Activated CD4-positive, alpha-beta T cell treated with anti-CD3 and anti-CD28 coated beads, Interleukin-2, amount 50 U/mL, for 1 hour (primary cell): Measurements from ENCODE around the gene CPT1C.
"Not testable (repeated sequence)": the region's sequence is repeated elsewhere in the genome, so short reads cannot be mapped to it uniquely, and the experiment has no call there.

ENCODE experiments used
- DNase-seq: peaks from one replicate; pipeline ENCODE4 v3.0.0-alpha.2; 2020

Gene CPT1C

GRCh38 chr19:49712397-49712859, 21.5 kb downstream of the CPT1C start:
- DNase-seq = no peak

GRCh38 chr19:49713236-49713845, 22.4 kb downstream of the CPT1C start:
- DNase-seq = no peak

- no peak for DNase-seq
These were observed 25.2 kb downstream of the CPT1C start for GRCh38 chr19:49716154-49716553.

GRCh38 chr19:49718511-49718910, 27.6 kb downstream of the CPT1C start:
- DNase-seq = no peak

- no peak for DNase-seq
These were observed 28.1 kb downstream of the CPT1C start for GRCh38 chr19:49718991-49719390.

- not testable (repeated sequence) for DNase-seq
These were observed 28.5 kb downstream of the CPT1C start for GRCh38 chr19:49719420-49719819.

GRCh38 chr19:49727217-49728030, 36.5 kb downstream of the CPT1C start:
- no peak for DNase-seq

GRCh38 chr19:49730166-49730565, 39.2 kb downstream of the CPT1C start:
- no peak for DNase-seq

- DNase-seq = no peak
These were observed 47.4 kb downstream of the CPT1C start for GRCh38 chr19:49738268-49738667.

- DNase-seq = no peak
These were observed 48.2 kb downstream of the CPT1C start for GRCh38 chr19:49739098-49739497.

- no peak for DNase-seq
These were observed 49.0 kb downstream of the CPT1C start for GRCh38 chr19:49739933-49740332.

- no peak for DNase-seq
These were observed 50.4 kb downstream of the CPT1C start for GRCh38 chr19:49741210-49741844.

- DNase-seq = no peak
These were observed 54.0 kb downstream of the CPT1C start for GRCh38 chr19:49744946-49745381.

GRCh38 chr19:49746206-49746958, 55.5 kb downstream of the CPT1C start:
- peak; percentile 40 for DNase-seq

- DNase-seq = no peak
These were observed 58.3 kb downstream of the CPT1C start for GRCh38 chr19:49749055-49749716.

GRCh38 chr19:49749771-49750170, 58.9 kb downstream of the CPT1C start:
- DNase-seq = no peak

- no peak for DNase-seq
These were observed 61.8 kb downstream of the CPT1C start for GRCh38 chr19:49752701-49753100.

- no peak for DNase-seq
These were observed 65.0 kb downstream of the CPT1C start for GRCh38 chr19:49755956-49756355.

- no peak for DNase-seq
These were observed 67.4 kb downstream of the CPT1C start for GRCh38 chr19:49758292-49758691.

GRCh38 chr19:49761249-49761624, 70.3 kb downstream of the CPT1C start:
- DNase-seq = no peak

- no peak for DNase-seq
These were observed 70.9 kb downstream of the CPT1C start for GRCh38 chr19:49761625-49762311.

- DNase-seq = no peak
These were observed 72.3 kb downstream of the CPT1C start, which contains the start of gene TSKS for GRCh38 chr19:49763230-49763629. Gene TSKS, minus strand, starts transcription at chr19:49763306. Its CDS starts 59 bp downstream, at chr19:49763247.
